ENCODE measurements around the gene USP6NL.

Gene USP6NL

DNA sequence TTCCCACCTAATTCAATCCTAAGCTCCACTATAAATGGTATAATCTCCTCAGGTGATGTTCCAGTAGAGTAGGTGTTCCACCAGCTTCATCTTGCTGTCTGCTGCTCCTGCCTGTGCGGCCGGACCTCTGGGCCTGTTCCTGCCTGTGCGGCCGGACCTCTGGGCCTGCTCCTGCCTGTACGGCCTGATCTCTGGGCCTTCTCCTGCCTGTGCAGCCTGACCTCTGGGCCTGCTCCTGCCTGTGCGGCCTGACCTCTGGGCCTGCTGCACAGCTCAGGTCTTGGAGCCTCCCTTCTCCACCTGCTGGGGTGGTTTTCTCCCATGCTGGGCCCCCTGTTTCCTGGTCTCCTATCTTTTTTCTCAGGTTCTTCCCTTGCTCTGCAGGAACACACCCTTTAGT is 117.8 kb downstream of the USP6NL start:
- TF ChIP-seq CTCF (IDR thresholded peaks at IDR 0.05; ENCODE audit: low read depth, low read length) = no peak
- H3K4me3 ChIP-seq (ENCODE audit: low read depth, low read length) = no peak overlapping the region
- in situ Hi-C loops (cut with HindIII; ENCODE audit: low sequenced_read_pairs) = no loop called here
- DNase-seq (ENCODE audit: low read depth, low spot score) = no peak

GRCh38 chr10:11491087-11491486 is 120.4 kb downstream of the USP6NL start:
- no peak overlapping the region for H3K4me3 ChIP-seq (ENCODE audit: low read depth, low read length)
- no peak for TF ChIP-seq CTCF (IDR thresholded peaks at IDR 0.05; ENCODE audit: low read depth, low read length)
- in situ Hi-C loops (cut with HindIII; ENCODE audit: low sequenced_read_pairs) = no loop called here
- DNase-seq (ENCODE audit: low read depth, low spot score) = no peak

- DNase-seq (ENCODE audit: low read depth, low spot score) = peak; percentile 15
- no peak for TF ChIP-seq CTCF (IDR thresholded peaks at IDR 0.05; ENCODE audit: low read depth, low read length)
- in situ Hi-C loops (cut with HindIII; ENCODE audit: low sequenced_read_pairs) = no loop called here
- no peak overlapping the region for H3K4me3 ChIP-seq (ENCODE audit: low read depth, low read length)
These were observed 121.9 kb downstream of the USP6NL start for GRCh38 chr10:11489591-11489990.

DNA sequence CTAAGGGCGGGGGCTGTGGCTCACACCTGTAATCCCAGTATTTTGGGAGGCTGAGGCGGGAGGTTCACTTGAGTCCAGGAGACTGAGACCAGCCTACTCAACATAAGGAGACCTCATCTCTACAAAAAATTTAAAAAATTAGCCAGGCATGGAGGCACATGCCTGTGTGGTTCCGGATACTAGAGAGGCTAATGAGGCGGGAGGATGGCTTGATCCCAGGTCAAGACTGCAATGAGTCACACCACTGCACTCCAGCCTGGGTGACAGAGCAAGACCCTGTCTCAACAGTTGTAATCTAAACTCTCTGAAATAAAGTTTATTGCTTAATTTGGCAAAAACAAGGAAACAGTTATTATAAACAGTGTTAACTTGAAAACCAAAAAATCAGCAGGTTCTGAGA is 123.3 kb downstream of the USP6NL start:
- H3K4me3 ChIP-seq (ENCODE audit: low read depth, low read length) = no peak overlapping the region
- DNase-seq (ENCODE audit: low read depth, low spot score) = peak; percentile 10
- no peak for TF ChIP-seq CTCF (IDR thresholded peaks at IDR 0.05; ENCODE audit: low read depth, low read length)
- in situ Hi-C loops (cut with HindIII; ENCODE audit: low sequenced_read_pairs) = no loop called here

GRCh38 chr10:11483201-11484148 is 128.0 kb downstream of the USP6NL start:
- DNase-seq (ENCODE audit: low read depth, low spot score) = no peak
- in situ Hi-C loops (cut with HindIII; ENCODE audit: low sequenced_read_pairs) = no loop called here
- TF ChIP-seq CTCF (IDR thresholded peaks at IDR 0.05; ENCODE audit: low read depth, low read length) = no peak
- H3K4me3 ChIP-seq (ENCODE audit: low read depth, low read length) = no peak overlapping the region

GRCh38 chr10:11482306-11482705 is 129.1 kb downstream of the USP6NL start:
- no peak overlapping the region for H3K4me3 ChIP-seq (ENCODE audit: low read depth, low read length)
- no peak for DNase-seq (ENCODE audit: low read depth, low spot score)
- in situ Hi-C loops (cut with HindIII; ENCODE audit: low sequenced_read_pairs) = no loop called here
- TF ChIP-seq CTCF (IDR thresholded peaks at IDR 0.05; ENCODE audit: low read depth, low read length) = no peak
